ENCODE data around the gene SAMD5.

The SAMD5 gene

GRCh38 chr6:147603392-147604081, 95.0 kb downstream of the SAMD5 start:
- H3K9me2 ChIP-seq (replicated peaks; ENCODE audit: insufficient read depth, low read length): no peaks in the 10 kb centered on the region
- no peaks in the 10 kb centered on the region for H3K79me2 ChIP-seq (ENCODE audit: insufficient read depth, low read length)
- TF ChIP-seq EZH2phosphoT487 (conservative IDR thresholded peaks at IDR 0.05; ENCODE audit: low read length) (no peak), CTCF (IDR thresholded peaks at IDR 0.05; ENCODE audit: insufficient read depth, low read length, poor library complexity, severe bottlenecking) (no peak)
- no peak overlapping the region for H2AFZ ChIP-seq (ENCODE audit: low read depth, low read length, severe bottlenecking)
- no peaks in the 10 kb centered on the region for H3K27me3 ChIP-seq (ENCODE audit: low read length)
- H4K20me1 ChIP-seq (ENCODE audit: low read depth, low read length): no peaks in the 10 kb centered on the region
- no peak overlapping the region for H3K9ac ChIP-seq (ENCODE audit: low read length)
- H3K4me3 ChIP-seq (ENCODE audit: insufficient read depth, low read length, poor library complexity, severe bottlenecking): no peak overlapping the region
- H3K36me3 ChIP-seq (ENCODE audit: low read length): no peaks in the 10 kb centered on the region
- H3K4me2 ChIP-seq (ENCODE audit: low read depth, low read length, poor library complexity, severe bottlenecking): no peak overlapping the region
- H3K27ac ChIP-seq (ENCODE audit: low read depth, low read length): no peak overlapping the region
- H3K9me3 ChIP-seq (ENCODE audit: insufficient read depth, low read length): no peaks in the 10 kb centered on the region
- H3F3A ChIP-seq (ENCODE audit: insufficient read depth): no peaks in the 10 kb centered on the region

GRCh38 chr6:147604373-147604772, 95.9 kb downstream of the SAMD5 start:
- no peaks in the 10 kb centered on the region for H3F3A ChIP-seq (ENCODE audit: insufficient read depth)
- H3K79me2 ChIP-seq (ENCODE audit: insufficient read depth, low read length): no peaks in the 10 kb centered on the region
- H3K36me3 ChIP-seq (ENCODE audit: low read length): no peaks in the 10 kb centered on the region
- no peak overlapping the region for H2AFZ ChIP-seq (ENCODE audit: low read depth, low read length, severe bottlenecking)
- no peak for TF ChIP-seq EZH2phosphoT487 (conservative IDR thresholded peaks at IDR 0.05; ENCODE audit: low read length)
- TF ChIP-seq CTCF (IDR thresholded peaks at IDR 0.05; ENCODE audit: insufficient read depth, low read length, poor library complexity, severe bottlenecking): no peak
- H4K20me1 ChIP-seq (ENCODE audit: low read depth, low read length): no peaks in the 10 kb centered on the region
- no peak overlapping the region for H3K4me3 ChIP-seq (ENCODE audit: insufficient read depth, low read length, poor library complexity, severe bottlenecking)
- H3K27me3 ChIP-seq (ENCODE audit: low read length): no peaks in the 10 kb centered on the region
- H3K9me2 ChIP-seq (replicated peaks; ENCODE audit: insufficient read depth, low read length): no peaks in the 10 kb centered on the region
- no peak overlapping the region for H3K9ac ChIP-seq (ENCODE audit: low read length)
- no peak overlapping the region for H3K4me2 ChIP-seq (ENCODE audit: low read depth, low read length, poor library complexity, severe bottlenecking)
- H3K27ac ChIP-seq (ENCODE audit: low read depth, low read length): no peak overlapping the region
- no peaks in the 10 kb centered on the region for H3K9me3 ChIP-seq (ENCODE audit: insufficient read depth, low read length)

GRCh38 chr6:147611992-147612391, 103.5 kb downstream of the SAMD5 start:
- Histone ChIP-seq H4K20me1 (ENCODE audit: low read depth, low read length) (no peaks in the 10 kb centered on the region), H3K79me2 (ENCODE audit: insufficient read depth, low read length) (no peaks in the 10 kb centered on the region), H3K4me2 (ENCODE audit: low read depth, low read length, poor library complexity, severe bottlenecking) (no peak overlapping the region), H3K36me3 (ENCODE audit: low read length) (no peaks in the 10 kb centered on the region), H3K9me2 (replicated peaks; ENCODE audit: insufficient read depth, low read length) (no peaks in the 10 kb centered on the region), H3K9me3 (ENCODE audit: insufficient read depth, low read length) (no peaks in the 10 kb centered on the region), H3K4me3 (ENCODE audit: insufficient read depth, low read length, poor library complexity, severe bottlenecking) (no peak overlapping the region), H3K9ac (ENCODE audit: low read length) (no peak overlapping the region), H2AFZ (ENCODE audit: low read depth, low read length, severe bottlenecking) (no peak overlapping the region), H3F3A (ENCODE audit: insufficient read depth) (no peaks in the 10 kb centered on the region), H3K27me3 (ENCODE audit: low read length) (no peaks in the 10 kb centered on the region), H3K27ac (ENCODE audit: low read depth, low read length) (no peak overlapping the region)
- TF ChIP-seq CTCF (IDR thresholded peaks at IDR 0.05; ENCODE audit: insufficient read depth, low read length, poor library complexity, severe bottlenecking) (no peak), EZH2phosphoT487 (conservative IDR thresholded peaks at IDR 0.05; ENCODE audit: low read length) (no peak)
